GM12878 (cell line): Measurements from ENCODE around the gene FARS2. TPM values are rescaled to one million over a fixed set of nuclear protein-coding genes. Genes with fewer than 3 reads are reported as not detected.

Source experiments
- ATAC-seq: fragments of 200-7000 bp; cut with Tn5 transposase; 3 replicates; pipeline ENCODE4 v1.9.1; 2020; ENCODE audit warnings: mild to moderate bottlenecking, moderate library complexity
- BruUV-seq: library from RNA; stranded (reverse); fragments of 400-500 nt; replicated peaks from 2 replicates; lab custom pipeline; 2021; lab: Mats Ljungman, UMichigan
- CTCF ChIA-PET: fragments of 300-600 bp; sonication (Branson Sonifier 250); formaldehyde crosslinking; extraction: SDS; loops from one replicate; lab custom pipeline; 2021; ENCODE audit warnings: inconsistent platforms; lab: Yijun Ruan, JAX
- POLR2A ChIA-PET: fragments of 350-600 bp; formaldehyde crosslinking; extraction: SDS; loops from one replicate; lab custom pipeline; 2021; ENCODE audit warnings: inconsistent platforms; lab: Charles Lee
- RAD21 ChIA-PET: fragments of 300-600 bp; sonication (Branson Sonifier 250); formaldehyde crosslinking; loops from one replicate; lab custom pipeline; 2023; ENCODE audit warnings: antibody characterized with exemption; ENCODE audit not compliant: unreplicated experiment; lab: Charles Lee
- SMC1A ChIA-PET: fragments of 300-600 bp; sonication (Branson Sonifier 250); formaldehyde crosslinking; loops from one replicate; lab custom pipeline; 2023; ENCODE audit not compliant: unreplicated experiment, uncharacterized antibody; lab: Charles Lee
- DNase-seq: peaks from one replicate; pipeline ENCODE4 v3.0.0-alpha.2; 2011; ENCODE audit warnings: low read depth, low spot score
- FAIRE-seq: peaks from 3 replicates; lab custom pipeline; 2011; peaks lifted over from hg19 to GRCh38; lab: Jason Lieb, UNC
- H2AFZ ChIP-seq: 2 replicates; pipeline ENCODE4 v1.6.0; 2011; ENCODE audit warnings: low read depth, low read length, control low read depth; ENCODE audit not compliant: control insufficient read depth
- H3K27ac ChIP-seq: 2 replicates; pipeline ENCODE4 v1.5.1; 2011; ENCODE audit warnings: control low read depth; ENCODE audit not compliant: control insufficient read depth, insufficient read depth
- H3K27me3 ChIP-seq, 2 experiments: replicated peaks in 1 of 2; 2 replicates each; pipeline versions ENCODE4 v1.6.0 to v1.6.1; 2011; ENCODE audit warnings: low read length in 1 of 2; ENCODE audit not compliant: control insufficient read depth in 2 of 2, insufficient read depth in 2 of 2
- H3K36me3 ChIP-seq, 2 experiments: 2 replicates each; pipeline ENCODE4 v1.5.1; 2011; ENCODE audit warnings: low read length in 1 of 2; ENCODE audit not compliant: control insufficient read depth in 2 of 2, insufficient read depth in 2 of 2
- H3K4me1 ChIP-seq: 2 replicates; pipeline ENCODE4 v1.6.1; 2011; ENCODE audit warnings: mild to moderate bottlenecking, low read length, moderate library complexity, mixed read lengths; ENCODE audit not compliant: control insufficient read depth, insufficient read depth
- H3K4me2 ChIP-seq: 2 replicates; pipeline ENCODE4 v1.6.0; 2011; ENCODE audit warnings: control low read depth; ENCODE audit not compliant: control insufficient read depth, insufficient read depth
- H3K4me3 ChIP-seq: fragments of 200-600 bp; sonication (generic); 2 replicates; pipeline ENCODE4 v1.5.1; 2016
- H3K79me2 ChIP-seq: 2 replicates; pipeline ENCODE4 v1.6.0; 2011; ENCODE audit warnings: low read length; ENCODE audit not compliant: control insufficient read depth, insufficient read depth
- H3K9ac ChIP-seq: 2 replicates; pipeline ENCODE4 v1.8.0; 2011; ENCODE audit warnings: low read length, control low read depth, mixed read lengths; ENCODE audit not compliant: control insufficient read depth, insufficient read depth
- H3K9me3 ChIP-seq: replicated peaks from 3 replicates; pipeline ENCODE4 v1.5.1; 2011; ENCODE audit warnings: mild to moderate bottlenecking, low read length; ENCODE audit not compliant: control insufficient read depth, insufficient read depth
- H4K20me1 ChIP-seq: 2 replicates; pipeline ENCODE4 v1.6.0; 2011; ENCODE audit not compliant: control insufficient read depth, insufficient read depth
- CBX5 ChIP-seq: sonication (generic); IDR thresholded peaks from 2 replicates; pipeline ENCODE4 v1.6.1; 2016; ENCODE audit warnings: low read depth, moderate library complexity, mild to moderate bottlenecking, inconsistent platforms
- CTCF ChIP-seq, 3 experiments: IDR thresholded peaks in 2 of 3; conservative IDR thresholded peaks in 1 of 3; 2 replicates each; pipeline ENCODE4 v1.5.1; 2011; ENCODE audit warnings: low read depth in 3 of 3, low read length in 3 of 3, mild to moderate bottlenecking in 3 of 3, control low read depth in 2 of 3, moderate library complexity in 2 of 3, inconsistent platforms in 1 of 3, mixed read lengths in 1 of 3; ENCODE audit not compliant: control insufficient read depth in 2 of 3, insufficient read depth in 1 of 3; ENCODE audit errors: extremely low read depth in 1 of 3
- DPF2 ChIP-seq: fragments of 450-650 bp; IDR thresholded peaks from 2 replicates; pipeline ENCODE4 v1.6.1; 2017; ENCODE audit warnings: mild to moderate bottlenecking
- EGR1 ChIP-seq, 2 experiments: IDR thresholded peaks; 1 replicate in 1 of 2; 2 replicates in 1 of 2; pipeline ENCODE4 v1.6.1; 2011 to 2012; ENCODE audit warnings: low read depth in 2 of 2, low read length in 2 of 2, borderline replicate concordance in 1 of 2, mild to moderate bottlenecking in 1 of 2, moderate library complexity in 1 of 2
- IRF4 ChIP-seq: IDR thresholded peaks from 2 replicates; pipeline ENCODE4 v1.6.1; 2011; ENCODE audit warnings: low read depth, low read length
- NFYB ChIP-seq: IDR thresholded peaks from 2 replicates; pipeline ENCODE4 v1.6.1; 2011; ENCODE audit warnings: low read depth, mild to moderate bottlenecking, low read length, improper control_type of control experiment, moderate library complexity; ENCODE audit not compliant: insufficient read depth
- STAT3 ChIP-seq: IDR thresholded peaks from 2 replicates; pipeline ENCODE4 v1.6.1; 2011; ENCODE audit warnings: low read depth, low read length, improper control_type of control experiment
- WGBS: methylation state at CpG from one replicate; pipeline ENCODE4 v1.1.6; 2016; ENCODE audit warnings: low lambda C conversion rate; ENCODE audit not compliant: insufficient replicate concordance, insufficient coverage; ENCODE audit errors: missing lambda C conversion rate; 5-methylcytosine and 5-hydroxymethylcytosine counted together
- in situ Hi-C: fragments of 300-500 bp; cut with MboI; formaldehyde crosslinking; loops from 9 replicates; pipeline ENCODE4 v1.14.3; 2018; ENCODE audit warnings: mixed read lengths
- intact Hi-C: fragments of 100-400 bp; cut with micrococcal nuclease; formaldehyde crosslinking; loops from one replicate; pipeline ENCODE4 v1.14.2; 2022; ENCODE audit not compliant: unreplicated experiment
- polyA plus RNA-seq, 11 experiments: library from polyadenylated mRNA; depleted of rRNA in 4 of 11; unstranded in 6 of 11; stranded (reverse) in 5 of 11; fragments of >200 nt; fragmentation: Nextera tagmentation in 4 of 11; fragmentation: Illumina TruSeq in 1 of 11; extraction: Ambion mirVana in 4 of 11; extraction: Trizol in 1 of 11; gene quantifications; 1 replicate in 1 of 11; 2 replicates in 10 of 11; pipeline versions ENCODE4 v1.2.1 to v1.2.3, GENCODE V29; 2011 to 2016; ENCODE audit warnings: inconsistent platforms in 2 of 11, missing spikeins in 2 of 11, low read depth in 1 of 11
- total RNA-seq, 4 experiments: library from RNA; depleted of rRNA in 3 of 4; stranded (reverse); fragments of >200 nt in 3 of 4; fragmentation: Illumina TruSeq in 1 of 4; extraction: Trizol in 1 of 4; gene quantifications; 2 replicates each; pipeline versions ENCODE4 v1.2.1 to v1.2.3, GENCODE V29; 2013 to 2021
- TF ChIP-seq, protein P1 (sequence below): IDR thresholded peaks from 2 replicates; pipeline ENCODE4 v1.6.1; 2012; ENCODE audit warnings: improper control_type of control experiment, low read depth, low read length; ENCODE audit not compliant: insufficient replicate concordance

FARS2 gene
- total and polyA plus RNA-seq, 10 of the 15 experiments (the other 5 are each of a cell fraction or from before 2014, with no cell fraction given): 16.8 to 46.7 (median 25.6) TPM

DNA sequence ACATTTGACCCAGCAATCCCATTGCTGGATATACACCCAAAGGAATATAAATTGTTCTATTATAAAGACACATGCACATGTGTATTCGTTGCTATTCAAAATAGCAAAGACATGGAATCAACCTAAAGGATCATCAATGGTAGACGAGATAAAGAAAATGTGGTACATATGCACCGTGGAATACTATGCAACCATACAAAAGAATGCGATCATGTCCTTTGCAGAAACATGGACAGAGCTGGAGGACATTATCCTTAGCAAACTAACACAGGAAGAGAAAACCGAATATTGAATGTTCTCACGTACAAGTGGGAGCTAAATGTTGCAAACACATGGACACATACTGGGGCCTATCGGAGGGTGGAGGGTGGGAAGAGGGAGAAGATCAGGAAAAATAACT, 405.4 kb downstream of the FARS2 start:
- Histone ChIP-seq H3K36me3 (no peaks in the 10 kb centered on the region), H3K4me2 (no peak overlapping the region), H3K4me3 (no peak overlapping the region), H3K27ac (no peak overlapping the region), H3K9me3 (no peaks in the 10 kb centered on the region), H3K79me2 (no peaks in the 10 kb centered on the region), H2AFZ (no peak overlapping the region), H3K27me3 (no peaks in the 10 kb centered on the region), H3K4me1 (peaks cover 9% of the 10 kb centered on the region; the same call in 1 of the 2 replicates), H3K9ac (no peak overlapping the region), H4K20me1 (no peaks in the 10 kb centered on the region)
- WGBS: 82% methylated on average over 7 of the region's 7 CpGs
- in situ Hi-C loops: no loop called here
- DNase-seq (no peak), ATAC-seq (no peak), FAIRE-seq (no peak)
- ChIA-PET CTCF (no interaction called here), RAD21 (no interaction called here), SMC1A (no interaction called here), POLR2A (no interaction called here)
- no TSS peak for BruUV-seq
- TF ChIP-seq IRF4 (no peak), CTCF (IDR thresholded peaks at IDR 0.05 in 2 of 3, conservative IDR thresholded peaks at IDR 0.05 in 1 of 3; ENCODE audit: control insufficient read depth in 2 of 3, extremely low read depth in 1 of 3, insufficient read depth in 1 of 3, low read depth in 3 of 3, low read length in 3 of 3) (no peak), DPF2 (no peak), CBX5 (no peak), NFYB (no peak), EGR1 (IDR thresholded peaks at IDR 0.05; ENCODE audit: borderline replicate concordance in 1 of 2, low read depth in 2 of 2, low read length in 2 of 2) (no peak), STAT3 (no peak)
- TF ChIP-seq, protein P1, sequence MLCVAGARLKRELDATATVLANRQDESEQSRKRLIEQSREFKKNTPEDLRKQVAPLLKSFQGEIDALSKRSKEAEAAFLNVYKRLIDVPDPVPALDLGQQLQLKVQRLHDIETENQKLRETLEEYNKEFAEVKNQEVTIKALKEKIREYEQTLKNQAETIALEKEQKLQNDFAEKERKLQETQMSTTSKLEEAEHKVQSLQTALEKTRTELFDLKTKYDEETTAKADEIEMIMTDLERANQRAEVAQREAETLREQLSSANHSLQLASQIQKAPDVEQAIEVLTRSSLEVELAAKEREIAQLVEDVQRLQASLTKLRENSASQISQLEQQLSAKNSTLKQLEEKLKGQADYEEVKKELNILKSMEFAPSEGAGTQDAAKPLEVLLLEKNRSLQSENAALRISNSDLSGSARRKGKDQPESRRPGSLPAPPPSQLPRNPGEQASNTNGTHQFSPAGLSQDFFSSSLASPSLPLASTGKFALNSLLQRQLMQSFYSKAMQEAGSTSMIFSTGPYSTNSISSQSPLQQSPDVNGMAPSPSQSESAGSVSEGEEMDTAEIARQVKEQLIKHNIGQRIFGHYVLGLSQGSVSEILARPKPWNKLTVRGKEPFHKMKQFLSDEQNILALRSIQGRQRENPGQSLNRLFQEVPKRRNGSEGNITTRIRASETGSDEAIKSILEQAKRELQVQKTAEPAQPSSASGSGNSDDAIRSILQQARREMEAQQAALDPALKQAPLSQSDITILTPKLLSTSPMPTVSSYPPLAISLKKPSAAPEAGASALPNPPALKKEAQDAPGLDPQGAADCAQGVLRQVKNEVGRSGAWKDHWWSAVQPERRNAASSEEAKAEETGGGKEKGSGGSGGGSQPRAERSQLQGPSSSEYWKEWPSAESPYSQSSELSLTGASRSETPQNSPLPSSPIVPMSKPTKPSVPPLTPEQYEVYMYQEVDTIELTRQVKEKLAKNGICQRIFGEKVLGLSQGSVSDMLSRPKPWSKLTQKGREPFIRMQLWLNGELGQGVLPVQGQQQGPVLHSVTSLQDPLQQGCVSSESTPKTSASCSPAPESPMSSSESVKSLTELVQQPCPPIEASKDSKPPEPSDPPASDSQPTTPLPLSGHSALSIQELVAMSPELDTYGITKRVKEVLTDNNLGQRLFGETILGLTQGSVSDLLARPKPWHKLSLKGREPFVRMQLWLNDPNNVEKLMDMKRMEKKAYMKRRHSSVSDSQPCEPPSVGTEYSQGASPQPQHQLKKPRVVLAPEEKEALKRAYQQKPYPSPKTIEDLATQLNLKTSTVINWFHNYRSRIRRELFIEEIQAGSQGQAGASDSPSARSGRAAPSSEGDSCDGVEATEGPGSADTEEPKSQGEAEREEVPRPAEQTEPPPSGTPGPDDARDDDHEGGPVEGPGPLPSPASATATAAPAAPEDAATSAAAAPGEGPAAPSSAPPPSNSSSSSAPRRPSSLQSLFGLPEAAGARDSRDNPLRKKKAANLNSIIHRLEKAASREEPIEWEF: no peak
- intact Hi-C loops: no loop called here
